Heart left ventricle (tissue), 13 donors: ENCODE measurements around the gene PPP1R14B.

Experiments used
- CTCF ChIP-seq, 12 donors: fragments of 200-600 bp; sonication (generic) in 4 of 12; IDR thresholded peaks; one replicate each; pipeline versions ENCODE4 v1.5.0 to v1.8.0; 2018 to 2022; ENCODE audit warnings: antibody characterized with exemption in 12 of 12, mild to moderate bottlenecking in 5 of 12
- POLR2A ChIP-seq, 2 donors: fragments of 450-650 bp; IDR thresholded peaks; one replicate each; pipeline ENCODE4 v1.6.1; 2017; ENCODE audit warnings: antibody characterized with exemption in 2 of 2, mild to moderate bottlenecking in 2 of 2, moderate library complexity in 2 of 2
- donor health status: ischemic (EF 13 %, LVEDD 7.1; RV severe dilation, severe dysfunction).
- donor health status: DM: no; HTN: yes; CAD: no.
- donor health status: DM: no; HTN: no; CAD: no.
- donor health status: ischemic (EF 25% LVEDD 6.9; RV normal size, moderate dysfunction).
- donor health status: ischemic (EF 25% LVEDD 5.7; RV mildly dilated, moderate dysfunction).
- donor health status: ischemic (EF 35%, LVEDD 5.7; RV mildly dilated, moderate dysfunction).
- donor health status: nonischemic (EF 11% LVEDD 7.7; RV severe dilation, severe dysfunction).
- donor health status: DM: yes; HTN: yes; CAD: no.
- donor health status: PGD.
- donor health status: ischemic (EF 29% LVEDD 5.4; RV normal size, mild dysfunction).
- donor health status: nonischemic (EF 23%, LVEDD 6.1; RV moderate dilation, normal function).

GRCh38 chr11:64238999-64239398 is 7.7 kb downstream of the PPP1R14B start:
- TF ChIP-seq CTCF (IDR thresholded peaks at IDR 0.05) (no peak), POLR2A (IDR thresholded peaks at IDR 0.05) (no peak)
